ENCODE results near the gene BCAP29. TPM values are rescaled to one million over a fixed set of nuclear protein-coding genes. Genes with fewer than 3 reads are reported as not detected.

BCAP29 gene
- total RNA-seq, 1 experiment from 2014 or later, result 35.3 TPM

DNA sequence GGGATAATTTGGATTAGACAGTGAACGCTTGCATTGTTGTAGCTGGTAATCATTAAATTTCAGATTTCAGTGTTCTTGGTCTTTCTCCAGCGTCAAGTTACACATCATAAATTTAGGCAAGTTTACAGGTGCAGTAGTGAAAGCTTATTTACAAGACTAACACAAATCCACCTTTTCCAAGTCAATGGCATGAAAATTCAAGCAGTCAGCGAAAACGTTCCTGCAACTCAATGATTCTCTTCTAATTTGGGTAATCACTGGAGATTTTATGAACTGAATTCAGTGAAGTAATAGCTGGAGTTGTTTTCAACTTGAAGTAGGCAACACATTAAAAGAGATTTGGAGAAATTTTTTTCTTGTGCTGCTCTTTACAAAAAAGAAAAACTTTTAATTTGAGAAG lies 17.9 kb downstream of the BCAP29 start:
- no peak for DNase-seq
- H3K27me3 Mint-ChIP-seq (ENCODE audit: insufficient read depth, unreplicated experiment), result no peaks in the 10 kb centered on the region
- Histone ChIP-seq H3K36me3 (ENCODE audit: control insufficient read depth, insufficient read depth, low read length) (no peaks in the 10 kb centered on the region), H3K4me1 (peaks cover 9% of the 10 kb centered on the region), H3K9me3 (no peaks in the 10 kb centered on the region), H3K27me3 (replicated peaks; ENCODE audit: control insufficient read depth, insufficient read depth, low read length) (no peaks in the 10 kb centered on the region), H3K4me3 (ENCODE audit: low read depth, low read length) (no peak overlapping the region)
- no peaks in the 10 kb centered on the region for H3K4me1 Mint-ChIP-seq (ENCODE audit: low read depth, unreplicated experiment)
- no peak overlapping the region for H3K4me3 Mint-ChIP-seq (ENCODE audit: unreplicated experiment)
- TF ChIP-seq CTCF (IDR thresholded peaks at IDR 0.05; ENCODE audit: insufficient read depth in 1 of 2, low read depth in 1 of 2, low read length in 1 of 2, severe bottlenecking in 1 of 2, unreplicated experiment in 1 of 2), result no peak
- no peaks in the 10 kb centered on the region for H3K36me3 Mint-ChIP-seq (ENCODE audit: insufficient read depth, unreplicated experiment)
- H3K27ac Mint-ChIP-seq (ENCODE audit: unreplicated experiment), result no peak overlapping the region
- CTCF ChIA-PET, result no interaction called here
- POLR2A ChIA-PET, result interaction anchor here (0.9 kb wide), 1 partner anchor 34 kb away, joined by 3 read pairs; the partner anchor contains the start of genes COG5 and DUS4L
- BruUV-seq (replicated peaks), result no TSS peak
- intact Hi-C loops (cut with micrococcal nuclease; ENCODE audit: unreplicated experiment), result no loop called here
- H3K9me3 Mint-ChIP-seq (ENCODE audit: unreplicated experiment), result no peaks in the 10 kb centered on the region

- Mint-ChIP-seq H3K9me3 (ENCODE audit: unreplicated experiment) (no peaks in the 10 kb centered on the region), H3K27me3 (ENCODE audit: insufficient read depth, unreplicated experiment) (no peaks in the 10 kb centered on the region), H3K36me3 (ENCODE audit: insufficient read depth, unreplicated experiment) (no peaks in the 10 kb centered on the region), H3K4me3 (ENCODE audit: unreplicated experiment) (no peak overlapping the region), H3K27ac (ENCODE audit: unreplicated experiment) (no peak overlapping the region), H3K4me1 (ENCODE audit: low read depth, unreplicated experiment) (no peaks in the 10 kb centered on the region)
- no TSS peak for BruUV-seq (replicated peaks)
- H3K36me3 ChIP-seq (ENCODE audit: control insufficient read depth, insufficient read depth, low read length), result no peaks in the 10 kb centered on the region
- peaks cover 9% of the 10 kb centered on the region for H3K4me1 ChIP-seq
- no peak overlapping the region for H3K4me3 ChIP-seq (ENCODE audit: low read depth, low read length)
- DNase-seq, result no peak
- H3K27me3 ChIP-seq (replicated peaks; ENCODE audit: control insufficient read depth, insufficient read depth, low read length), result no peaks in the 10 kb centered on the region
- ChIA-PET POLR2A (no interaction called here), CTCF (no interaction called here)
- intact Hi-C loops (cut with micrococcal nuclease; ENCODE audit: unreplicated experiment), result no loop called here
- H3K9me3 ChIP-seq, result no peaks in the 10 kb centered on the region
- no peak for TF ChIP-seq CTCF (IDR thresholded peaks at IDR 0.05; ENCODE audit: insufficient read depth in 1 of 2, low read depth in 1 of 2, low read length in 1 of 2, severe bottlenecking in 1 of 2, unreplicated experiment in 1 of 2)
These were observed 19.2 kb downstream of the BCAP29 start for GRCh38 chr7:107599262-107599661.

GRCh38 chr7:107600816-107601215 lies 20.8 kb downstream of the BCAP29 start:
- Mint-ChIP-seq H3K36me3 (ENCODE audit: insufficient read depth, unreplicated experiment) (no peaks in the 10 kb centered on the region), H3K4me3 (ENCODE audit: unreplicated experiment) (no peak overlapping the region), H3K27me3 (ENCODE audit: insufficient read depth, unreplicated experiment) (no peaks in the 10 kb centered on the region), H3K4me1 (ENCODE audit: low read depth, unreplicated experiment) (no peaks in the 10 kb centered on the region), H3K9me3 (ENCODE audit: unreplicated experiment) (no peaks in the 10 kb centered on the region), H3K27ac (ENCODE audit: unreplicated experiment) (no peak overlapping the region)
- Histone ChIP-seq H3K36me3 (ENCODE audit: control insufficient read depth, insufficient read depth, low read length) (no peaks in the 10 kb centered on the region), H3K4me1 (peaks cover 9% of the 10 kb centered on the region), H3K4me3 (ENCODE audit: low read depth, low read length) (no peak overlapping the region), H3K27me3 (replicated peaks; ENCODE audit: control insufficient read depth, insufficient read depth, low read length) (no peaks in the 10 kb centered on the region), H3K9me3 (no peaks in the 10 kb centered on the region)
- TF ChIP-seq CTCF (IDR thresholded peaks at IDR 0.05; ENCODE audit: insufficient read depth in 1 of 2, low read depth in 1 of 2, low read length in 1 of 2, severe bottlenecking in 1 of 2, unreplicated experiment in 1 of 2), result no peak
- ChIA-PET CTCF (interaction anchor here (0.8 kb wide), 1 partner anchor 218 kb away, joined by 3 read pairs; no protein-coding TSS in a partner anchor), POLR2A (no interaction called here)
- no TSS peak for BruUV-seq (replicated peaks)
- no peak for DNase-seq
- intact Hi-C loops (cut with micrococcal nuclease; ENCODE audit: unreplicated experiment), result no loop called here
